K562 (cell line): ENCODE results near the gene ERF. TPM values are rescaled to one million over a fixed set of nuclear protein-coding genes. Genes with fewer than 3 reads are reported as not detected.

ENCODE experiments used
- ATAC-seq: fragments of 200-7000 bp; cut with Tn5 transposase; 3 replicates; pipeline ENCODE4 v1.9.1; 2020; ENCODE audit warnings: moderate library complexity
- BruUV-seq: library from RNA; stranded (reverse); fragments of 400-500 nt; replicated peaks from 2 replicates; lab custom pipeline; 2021; lab: Mats Ljungman, UMichigan
- CTCF ChIA-PET: fragments of 300-600 bp; formaldehyde crosslinking; extraction: SDS; loops from one replicate; lab custom pipeline; 2021; ENCODE audit warnings: low intra/inter-chr PET ratio; lab: Yijun Ruan, JAX
- POLR2A ChIA-PET: fragments of 300-600, 350-650 bp; sonication (Branson Sonifier 250); formaldehyde crosslinking; extraction: SDS; loops from one replicate; lab custom pipeline; 2021; ENCODE audit warnings: antibody characterized with exemption, inconsistent platforms; lab: Yijun Ruan, JAX
- DNase-seq, 4 experiments: peaks; one replicate each; pipeline versions ENCODE4 v3.0.0 to v3.0.0-alpha.2; 2011 to 2018; ENCODE audit warnings: low spot score in 3 of 4, mixed read lengths in 3 of 4; ENCODE audit errors: extremely low read depth in 1 of 4
- FAIRE-seq: peaks from 2 replicates; lab custom pipeline; 2011; peaks lifted over from hg19 to GRCh38; lab: Jason Lieb, UNC
- H2AFZ ChIP-seq: 2 replicates; pipeline ENCODE4 v1.6.0; 2011; ENCODE audit warnings: low read depth, low read length, control low read depth, inconsistent platforms
- H3K27ac ChIP-seq: fragments of 200-600 bp; 3 replicates; pipeline ENCODE4 v1.8.0; 2011; ENCODE audit warnings: low read depth, mild to moderate bottlenecking, control low read depth, inconsistent platforms, low read length, moderate library complexity, mixed read lengths; ENCODE audit errors: extremely low read depth
- H3K27me3 ChIP-seq, 2 experiments: fragments of 300-600 bp in 1 of 2; 2 replicates in 1 of 2; 3 replicates in 1 of 2; pipeline versions ENCODE4 v1.6.0 to v1.8.0; 2011; ENCODE audit warnings: inconsistent platforms in 2 of 2, low read length in 2 of 2, mild to moderate bottlenecking in 1 of 2, mixed read lengths in 1 of 2, moderate library complexity in 1 of 2; ENCODE audit not compliant: control insufficient read depth in 2 of 2, insufficient read depth in 2 of 2
- H3K36me3 ChIP-seq: fragments of 300-600 bp; 3 replicates; pipeline ENCODE4 v1.8.0; 2011; ENCODE audit warnings: mild to moderate bottlenecking, low read length, inconsistent platforms; ENCODE audit not compliant: control insufficient read depth, insufficient read depth
- H3K4me1 ChIP-seq, 2 experiments: fragments of 200-600 bp in 1 of 2; replicated peaks in 1 of 2; 2 replicates in 1 of 2; 3 replicates in 1 of 2; pipeline versions ENCODE4 v1.5.1 to v1.8.0; 2011; ENCODE audit warnings: inconsistent platforms in 2 of 2, low read length in 2 of 2, mild to moderate bottlenecking in 1 of 2, mixed read lengths in 1 of 2, moderate library complexity in 1 of 2; ENCODE audit not compliant: control insufficient read depth in 2 of 2, insufficient read depth in 2 of 2
- H3K4me2 ChIP-seq: 2 replicates; pipeline ENCODE4 v1.6.1; 2011; ENCODE audit warnings: low read length, control low read depth, inconsistent platforms, mixed read lengths; ENCODE audit not compliant: insufficient read depth
- H3K4me3 ChIP-seq: fragments of 200-600 bp; sonication (generic), shearing (Covaris generic); 2 replicates; pipeline ENCODE4 v1.5.1; 2016; ENCODE audit warnings: control low read depth, inconsistent platforms
- H3K79me2 ChIP-seq: fragments of 200-600 bp; 3 replicates; pipeline ENCODE4 v1.8.0; 2011; ENCODE audit warnings: low read length, inconsistent platforms; ENCODE audit not compliant: control insufficient read depth, insufficient read depth
- H3K9ac ChIP-seq, 2 experiments: 2 replicates each; pipeline versions ENCODE4 v1.6.0 to v1.6.1; 2011; ENCODE audit warnings: low read depth in 2 of 2, low read length in 2 of 2, control low read depth in 1 of 2, inconsistent platforms in 1 of 2, mild to moderate bottlenecking in 1 of 2, mixed read lengths in 1 of 2; ENCODE audit not compliant: insufficient read depth in 1 of 2
- H3K9me1 ChIP-seq: one replicate; pipeline ENCODE4 v1.6.0; 2011; ENCODE audit warnings: inconsistent platforms, mild to moderate bottlenecking, low read length, moderate library complexity; ENCODE audit not compliant: control insufficient read depth, insufficient read depth
- H3K9me3 ChIP-seq: replicated peaks from 2 replicates; pipeline ENCODE4 v1.5.1; 2011; ENCODE audit warnings: low read depth, low read length, inconsistent platforms; ENCODE audit not compliant: control insufficient read depth, insufficient read depth
- H4K20me1 ChIP-seq: replicated peaks from 2 replicates; pipeline ENCODE4 v1.6.1; 2011; ENCODE audit warnings: low read length, inconsistent platforms, mixed read lengths; ENCODE audit not compliant: control insufficient read depth, insufficient read depth
- CBFA2T3 ChIP-seq: fragments of 450-650 bp; IDR thresholded peaks from 2 replicates; pipeline ENCODE4 v1.6.1; 2017
- DACH1 ChIP-seq: fragments of 450-650 bp; IDR thresholded peaks from 2 replicates; pipeline ENCODE4 v1.6.1; 2018; ENCODE audit not compliant: partially characterized antibody
- ETS2 ChIP-seq: IDR thresholded peaks from 2 replicates; pipeline ENCODE4 v1.6.1; 2016; ENCODE audit warnings: borderline replicate concordance, missing genetic modification characterization, mild to moderate bottlenecking, moderate library complexity, missing compliant biosample characterization; ENCODE audit not compliant: poor library complexity, severe bottlenecking
- FOXJ2 ChIP-seq: fragments of 200-800 bp; sonication (Bioruptor generic); IDR thresholded peaks from 2 replicates; pipeline ENCODE4 v1.6.1; 2016; ENCODE audit warnings: missing genetic modification characterization, missing compliant biosample characterization
- FUS ChIP-seq: fragments of 200-400 bp; formaldehyde crosslinking; optimal IDR thresholded peaks from 2 replicates; pipeline ENCODE3; 2017; ENCODE audit warnings: low read depth, low read length
- GTF2E2 ChIP-seq: fragments of 200-800 bp; sonication (Bioruptor generic); IDR thresholded peaks from 2 replicates; pipeline ENCODE4 v1.6.1; 2016; ENCODE audit warnings: missing genetic modification characterization, missing compliant biosample characterization
- HDAC1 ChIP-seq, 2 experiments: fragments of 450-650 bp; IDR thresholded peaks; 2 replicates each; pipeline ENCODE4 v1.6.1; 2016 to 2017; ENCODE audit warnings: inconsistent platforms in 1 of 2, mild to moderate bottlenecking in 1 of 2, moderate library complexity in 1 of 2
- HIVEP1 ChIP-seq: fragments of 250-450 bp; sonication (Bioruptor Pico); IDR thresholded peaks from 2 replicates; pipeline ENCODE4 v1.4.0; 2020; ENCODE audit warnings: mild to moderate bottlenecking
- MTF1 ChIP-seq: fragments of 250-450 bp; sonication (Bioruptor Pico); IDR thresholded peaks from 2 replicates; pipeline ENCODE4 v1.9.0; 2021; ENCODE audit warnings: moderate library complexity, mild to moderate bottlenecking, inconsistent platforms, borderline replicate concordance
- NR1H2 ChIP-seq: sonication (generic); formaldehyde crosslinking; IDR thresholded peaks from 2 replicates; pipeline ENCODE4 v1.4.0; 2020; ENCODE audit warnings: mild to moderate bottlenecking, missing genetic modification reagents
- RB1 ChIP-seq: fragments of 450-650 bp; IDR thresholded peaks from 2 replicates; pipeline ENCODE4 v1.6.1; 2017; ENCODE audit warnings: low read depth, mild to moderate bottlenecking
- RBM17 ChIP-seq: fragments of 200-400 bp; formaldehyde crosslinking; IDR thresholded peaks from 2 replicates; pipeline ENCODE4 v1.6.1; 2017; ENCODE audit warnings: low read depth, mild to moderate bottlenecking, low read length, borderline replicate concordance
- SAFB2 ChIP-seq: fragments of 200-400 bp; formaldehyde crosslinking; IDR thresholded peaks from 2 replicates; pipeline ENCODE4 v1.6.1; 2018; ENCODE audit warnings: borderline replicate concordance, low read length, low read depth, moderate library complexity; ENCODE audit not compliant: severe bottlenecking
- ZC3H11A ChIP-seq: IDR thresholded peaks from 2 replicates; pipeline ENCODE4 v1.6.1; 2012; ENCODE audit warnings: low read depth, low read length, improper control_type of control experiment
- ZNF707 ChIP-seq: fragments of 250-450 bp; sonication (Bioruptor Pico); conservative IDR thresholded peaks from 2 replicates; pipeline ENCODE4 v1.8.0; 2022; ENCODE audit warnings: inconsistent platforms, mild to moderate bottlenecking, moderate library complexity
- ZNF76 ChIP-seq: fragments of 250-450 bp; sonication (Bioruptor Pico); IDR thresholded peaks from 2 replicates; pipeline ENCODE4 v1.4.0; 2020; ENCODE audit warnings: mild to moderate bottlenecking, moderate library complexity, borderline replicate concordance
- WGBS: fragments of 100-300 bp; shearing (Covaris generic); methylation state at CpG from one replicate; pipeline ENCODE4 v1.1.6; 2016; ENCODE audit warnings: low coverage, mixed read lengths; ENCODE audit not compliant: insufficient coverage; ENCODE audit errors: missing lambda C conversion rate; 5-methylcytosine and 5-hydroxymethylcytosine counted together
- in situ Hi-C: fragments of 300-500 bp; cut with MboI; formaldehyde crosslinking; loops from 4 replicates; pipeline ENCODE4 v1.15.0; 2018; ENCODE audit warnings: inconsistent platforms, mixed read lengths
- intact Hi-C: fragments of 100-400 bp; cut with micrococcal nuclease; formaldehyde crosslinking; loops from 2 replicates; pipeline ENCODE4 v1.14.2; 2022
- polyA plus RNA-seq, 8 experiments: library from polyadenylated mRNA; depleted of rRNA in 4 of 8; stranded (reverse) in 5 of 8; unstranded in 3 of 8; fragments of >200 nt; fragmentation: Nextera tagmentation in 2 of 8; fragmentation: Illumina TruSeq in 1 of 8; extraction: Ambion mirVana in 2 of 8; extraction: Trizol in 1 of 8; gene quantifications; 2 replicates each; pipeline versions ENCODE4 v1.2.1 to v1.2.3, GENCODE V29; 2011 to 2014; ENCODE audit warnings: inconsistent platforms in 1 of 8, missing spikeins in 1 of 8
- total RNA-seq, 7 experiments: library from RNA; depleted of rRNA in 6 of 7; stranded (reverse); fragments of >200 nt in 6 of 7; fragmentation: Illumina TruSeq in 2 of 7; extraction: Trizol in 2 of 7; gene quantifications; 2 replicates each; pipeline versions ENCODE4 v1.2.1 to v1.2.3, GENCODE V29; 2011 to 2021; ENCODE audit warnings: low replicate concordance in 1 of 7
- TF ChIP-seq, protein P1 (sequence below): fragments of 250-450 bp; sonication (Bioruptor Pico); IDR thresholded peaks from 2 replicates; pipeline ENCODE4 v1.4.0; 2020

Gene ERF
- total and polyA plus RNA-seq, 9 of the 15 experiments (the other 6 are each of a cell fraction or from before 2014, with no cell fraction given), result 0.03 to 75.4 (median 27.0) TPM

GRCh38 chr19:42271861-42272534, 17.1 kb upstream of the ERF start:
- Histone ChIP-seq H3K9ac (no peak overlapping the region), H3K9me1 (no peaks in the 10 kb centered on the region), H3K9me3 (no peaks in the 10 kb centered on the region), H4K20me1 (no peaks in the 10 kb centered on the region), H3K27ac (no peak overlapping the region), H3K4me1 (peaks cover 17 to 55% of the 10 kb centered on the region in 2 experiments), H3K27me3 (no peaks in the 10 kb centered on the region), H3K79me2 (peaks cover 32% of the 10 kb centered on the region)
- no TSS peak for BruUV-seq
- WGBS, result 93% methylated on average over 25 of the region's 35 CpGs
- ATAC-seq, result no peak
- ChIA-PET CTCF (no interaction called here), POLR2A (interaction anchor here (0.9 to 2.9 kb wide), 2 partner anchors 8 to 9 kb away, joined by 3 to 16 read pairs; no protein-coding TSS in a partner anchor)
- no peak for DNase-seq
- in situ Hi-C loops, result no loop called here
- no peak for TF ChIP-seq NR1H2 (CRISPR knock-in tag)
- no peak for TF ChIP-seq ZNF76 (CRISPR knock-in tag)
- no peak for TF ChIP-seq GTF2E2 (tag)
- TF ChIP-seq FUS, result no peak
- TF ChIP-seq RB1, result no peak
- TF ChIP-seq, protein P1, sequence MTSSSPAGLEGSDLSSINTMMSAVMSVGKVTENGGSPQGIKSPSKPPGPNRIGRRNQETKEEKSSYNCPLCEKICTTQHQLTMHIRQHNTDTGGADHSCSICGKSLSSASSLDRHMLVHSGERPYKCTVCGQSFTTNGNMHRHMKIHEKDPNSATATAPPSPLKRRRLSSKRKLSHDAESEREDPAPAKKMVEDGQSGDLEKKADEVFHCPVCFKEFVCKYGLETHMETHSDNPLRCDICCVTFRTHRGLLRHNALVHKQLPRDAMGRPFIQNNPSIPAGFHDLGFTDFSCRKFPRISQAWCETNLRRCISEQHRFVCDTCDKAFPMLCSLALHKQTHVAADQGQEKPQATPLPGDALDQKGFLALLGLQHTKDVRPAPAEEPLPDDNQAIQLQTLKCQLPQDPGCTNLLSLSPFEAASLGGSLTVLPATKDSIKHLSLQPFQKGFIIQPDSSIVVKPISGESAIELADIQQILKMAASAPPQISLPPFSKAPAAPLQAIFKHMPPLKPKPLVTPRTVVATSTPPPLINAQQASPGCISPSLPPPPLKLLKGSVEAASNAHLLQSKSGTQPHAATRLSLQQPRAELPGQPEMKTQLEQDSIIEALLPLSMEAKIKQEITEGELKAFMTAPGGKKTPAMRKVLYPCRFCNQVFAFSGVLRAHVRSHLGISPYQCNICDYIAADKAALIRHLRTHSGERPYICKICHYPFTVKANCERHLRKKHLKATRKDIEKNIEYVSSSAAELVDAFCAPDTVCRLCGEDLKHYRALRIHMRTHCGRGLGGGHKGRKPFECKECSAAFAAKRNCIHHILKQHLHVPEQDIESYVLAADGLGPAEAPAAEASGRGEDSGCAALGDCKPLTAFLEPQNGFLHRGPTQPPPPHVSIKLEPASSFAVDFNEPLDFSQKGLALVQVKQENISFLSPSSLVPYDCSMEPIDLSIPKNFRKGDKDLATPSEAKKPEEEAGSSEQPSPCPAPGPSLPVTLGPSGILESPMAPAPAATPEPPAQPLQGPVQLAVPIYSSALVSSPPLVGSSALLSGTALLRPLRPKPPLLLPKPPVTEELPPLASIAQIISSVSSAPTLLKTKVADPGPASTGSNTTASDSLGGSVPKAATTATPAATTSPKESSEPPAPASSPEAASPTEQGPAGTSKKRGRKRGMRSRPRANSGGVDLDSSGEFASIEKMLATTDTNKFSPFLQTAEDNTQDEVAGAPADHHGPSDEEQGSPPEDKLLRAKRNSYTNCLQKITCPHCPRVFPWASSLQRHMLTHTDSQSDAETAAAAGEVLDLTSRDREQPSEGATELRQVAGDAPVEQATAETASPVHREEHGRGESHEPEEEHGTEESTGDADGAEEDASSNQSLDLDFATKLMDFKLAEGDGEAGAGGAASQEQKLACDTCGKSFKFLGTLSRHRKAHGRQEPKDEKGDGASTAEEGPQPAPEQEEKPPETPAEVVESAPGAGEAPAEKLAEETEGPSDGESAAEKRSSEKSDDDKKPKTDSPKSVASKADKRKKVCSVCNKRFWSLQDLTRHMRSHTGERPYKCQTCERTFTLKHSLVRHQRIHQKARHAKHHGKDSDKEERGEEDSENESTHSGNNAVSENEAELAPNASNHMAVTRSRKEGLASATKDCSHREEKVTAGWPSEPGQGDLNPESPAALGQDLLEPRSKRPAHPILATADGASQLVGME (CRISPR knock-in tag), result no peak
- no peak for TF ChIP-seq ZNF707 (CRISPR knock-in tag)
- TF ChIP-seq HIVEP1, result no peak
- TF ChIP-seq CBFA2T3, result no peak
- no peak for TF ChIP-seq HDAC1 (IDR thresholded peaks at IDR 0.05)
- TF ChIP-seq DACH1, result no peak
- TF ChIP-seq MTF1 (CRISPR knock-in tag), result no peak
- no peak for TF ChIP-seq FOXJ2 (tag)
- TF ChIP-seq ETS2 (tag), result no peak
- TF ChIP-seq RBM17, result no peak
- TF ChIP-seq ZC3H11A, result no peak
- TF ChIP-seq SAFB2, result no peak
- TF ChIP-seq, all 486 proteins: peak for 0
- intact Hi-C loops, result no loop called here
- Histone ChIP-seq H3K4me2 (no peak overlapping the region), H3K4me3 (no peak overlapping the region), H2AFZ (no peak overlapping the region), H3K36me3 (peaks cover 55% of the 10 kb centered on the region)
- FAIRE-seq, result no peak
